Measurements from ENCODE around the gene PPP1CA.

PPP1CA gene

DNA sequence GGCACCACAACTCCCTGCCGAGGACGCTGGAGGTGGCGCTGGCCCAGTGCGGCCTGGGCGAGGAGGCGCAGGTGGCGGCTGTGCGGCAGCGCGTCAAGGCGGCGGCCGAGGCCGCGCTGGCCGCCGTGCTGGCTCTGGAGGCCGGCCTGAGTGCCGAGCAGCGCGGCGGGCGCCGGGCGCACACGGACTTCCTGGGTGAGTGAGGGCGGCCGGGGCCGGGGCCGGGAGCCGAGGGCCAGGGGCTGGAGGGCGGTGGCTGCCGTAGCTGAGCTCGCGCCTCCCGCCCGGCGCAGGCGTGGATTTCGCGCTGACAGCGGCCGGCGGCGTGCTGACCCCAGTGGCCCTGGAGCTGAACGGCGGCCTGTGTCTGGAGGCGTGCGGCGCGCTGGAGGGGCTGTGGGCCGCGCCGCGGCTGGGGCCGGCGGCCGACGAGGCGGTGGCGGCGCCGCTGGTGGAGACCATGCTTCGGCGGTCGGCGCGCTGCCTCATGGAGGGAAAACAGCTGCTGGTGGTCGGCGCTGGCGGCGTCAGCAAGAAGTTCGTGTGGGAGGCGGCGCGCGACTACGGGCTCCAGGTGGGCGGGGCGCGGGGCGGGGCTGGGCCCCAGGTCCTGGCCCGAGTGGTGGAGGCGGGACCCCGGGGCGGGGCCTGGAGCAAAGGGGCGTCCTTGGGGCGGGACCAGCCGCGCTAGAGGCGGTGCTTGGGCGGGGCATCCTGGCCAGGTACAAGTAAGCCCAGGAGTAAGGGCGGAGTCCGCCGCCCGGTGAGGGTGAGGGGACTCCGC lies 19.2 kb upstream of the PPP1CA start:
- peak; percentile 85 for DNase-seq
- in situ Hi-C loops (cut with HindIII; ENCODE audit: low pct_ligation_motif_present, low pct_unique_long_range_greater_than_20kb, low sequenced_read_pairs): no loop called here

DNA sequence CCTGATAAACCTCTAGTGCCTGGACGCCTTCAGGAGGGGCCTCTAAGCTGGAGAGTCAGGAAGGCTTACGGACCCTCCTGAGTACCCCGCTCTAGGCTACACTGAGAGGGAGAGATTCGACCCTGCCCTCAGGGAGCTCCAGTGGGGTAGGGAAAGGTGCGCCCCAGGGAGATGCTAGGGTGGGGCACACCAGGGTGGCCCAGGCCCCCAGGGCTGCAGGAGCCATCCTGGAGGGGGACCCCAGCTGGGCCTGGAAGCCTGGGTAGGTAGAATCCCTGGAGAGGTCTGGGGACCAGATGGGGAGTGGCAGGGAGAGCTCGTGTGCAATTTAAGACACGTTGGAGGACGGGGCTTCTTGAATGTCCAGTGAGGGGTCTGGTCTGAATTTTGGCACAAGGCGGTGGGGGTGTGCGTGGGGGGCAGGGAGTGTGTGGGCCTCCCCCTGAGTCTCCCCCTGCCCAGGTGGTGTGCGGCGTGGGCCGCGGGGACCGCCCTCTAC lies 18.5 kb upstream of the PPP1CA start:
- in situ Hi-C loops (cut with HindIII; ENCODE audit: low pct_ligation_motif_present, low pct_unique_long_range_greater_than_20kb, low sequenced_read_pairs): no loop called here
- DNase-seq: no peak

DNA sequence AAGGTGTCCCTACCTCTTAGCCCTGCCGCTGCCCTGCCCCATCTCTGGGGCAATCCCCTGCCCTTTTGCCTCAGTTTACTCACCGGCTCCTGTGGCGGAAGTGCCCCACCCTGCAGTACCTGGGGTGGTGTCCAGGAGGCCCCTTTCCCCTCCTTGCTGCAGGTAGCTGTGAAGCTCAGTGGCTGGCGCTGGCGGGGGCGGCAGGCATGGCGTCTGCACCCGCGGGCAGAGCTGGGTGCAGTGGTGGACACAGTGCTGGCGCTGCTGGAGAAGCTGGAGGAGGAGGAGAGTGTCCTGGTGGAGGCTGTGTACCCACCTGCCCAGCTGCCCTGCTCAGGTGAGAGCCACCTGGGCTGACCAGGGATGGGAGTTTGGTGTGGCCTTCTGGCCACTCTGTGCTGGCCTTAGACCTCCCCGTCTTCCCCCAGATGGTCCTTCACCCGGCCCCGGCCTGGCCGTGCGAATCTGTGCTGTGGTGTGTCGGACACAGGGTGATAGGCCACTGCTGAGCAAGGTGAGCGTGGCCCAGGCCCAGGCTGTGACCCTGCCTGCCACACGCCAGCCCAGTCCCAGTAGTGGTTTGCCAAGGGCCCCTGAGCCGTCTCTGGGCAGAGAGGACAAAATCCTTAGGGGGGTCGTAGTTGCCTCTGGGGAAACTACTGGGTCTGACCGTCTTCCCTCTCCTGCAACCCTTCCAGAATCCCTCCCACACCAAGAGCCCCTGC lies 17.8 kb upstream of the PPP1CA start:
- no peak for DNase-seq
- in situ Hi-C loops (cut with HindIII; ENCODE audit: low pct_ligation_motif_present, low pct_unique_long_range_greater_than_20kb, low sequenced_read_pairs): no loop called here

DNA sequence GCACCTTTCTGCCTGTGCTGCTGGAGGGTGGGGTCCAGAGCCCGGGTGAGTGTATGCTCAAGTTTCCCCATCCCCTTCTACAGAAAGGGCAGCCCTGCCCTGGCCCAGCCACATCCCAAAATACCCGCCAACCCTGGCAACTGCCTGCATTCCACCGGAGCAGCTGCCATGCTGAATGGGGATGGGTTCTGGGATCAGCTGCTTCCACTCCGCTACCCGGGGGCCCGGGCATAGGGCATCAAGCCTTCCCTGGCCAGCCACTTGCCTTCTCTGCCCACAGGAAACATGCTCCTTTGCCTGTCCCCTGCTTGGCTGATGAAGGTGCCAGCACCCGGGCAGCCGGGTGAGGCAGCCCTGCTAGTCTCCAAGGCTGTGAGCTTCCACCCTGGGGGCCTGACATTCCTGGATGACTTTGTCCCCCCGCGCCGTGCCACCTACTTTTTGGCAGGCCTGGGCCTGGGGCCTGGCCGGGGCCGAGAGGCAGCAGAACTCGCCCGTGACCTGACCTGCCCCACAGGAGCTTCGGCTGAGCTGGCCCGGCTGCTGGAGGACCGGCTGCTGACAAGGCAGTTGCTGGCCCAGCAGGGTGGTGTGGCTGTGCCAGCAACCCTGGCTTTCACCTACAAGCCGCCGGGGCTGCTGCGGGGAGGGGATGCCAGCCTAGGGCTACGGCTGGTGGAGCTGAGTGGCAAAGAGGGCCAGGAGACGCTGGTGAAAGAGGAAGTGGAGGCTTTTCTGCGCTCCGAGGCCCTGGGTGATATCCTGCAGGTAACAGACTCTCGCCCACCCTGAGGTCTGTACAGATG lies 17.0 kb upstream of the PPP1CA start:
- in situ Hi-C loops (cut with HindIII; ENCODE audit: low pct_ligation_motif_present, low pct_unique_long_range_greater_than_20kb, low sequenced_read_pairs): no loop called here
- DNase-seq: no peak

DNA sequence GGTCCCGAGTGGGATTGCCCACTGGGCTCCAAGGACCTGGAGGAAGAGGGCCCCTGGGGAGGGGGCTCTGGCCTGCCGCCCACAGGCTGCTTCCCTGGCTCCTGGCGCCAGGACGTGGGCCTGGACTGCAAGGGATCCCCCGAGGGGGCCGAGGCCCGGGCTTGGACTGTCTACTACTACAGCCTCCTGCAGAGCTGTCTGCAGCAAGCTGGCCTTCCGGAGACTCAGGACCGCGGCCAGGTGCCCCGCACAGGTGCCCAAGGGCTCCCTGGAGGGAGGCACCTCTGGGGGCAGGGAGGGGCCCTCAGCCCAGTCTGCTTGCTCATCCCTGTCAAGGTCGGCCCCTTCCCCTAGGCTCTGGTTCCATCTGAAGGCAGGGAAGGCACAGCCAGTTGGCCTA lies 15.8 kb upstream of the PPP1CA start:
- DNase-seq: no peak
- in situ Hi-C loops (cut with HindIII; ENCODE audit: low pct_ligation_motif_present, low pct_unique_long_range_greater_than_20kb, low sequenced_read_pairs): no loop called here

DNA sequence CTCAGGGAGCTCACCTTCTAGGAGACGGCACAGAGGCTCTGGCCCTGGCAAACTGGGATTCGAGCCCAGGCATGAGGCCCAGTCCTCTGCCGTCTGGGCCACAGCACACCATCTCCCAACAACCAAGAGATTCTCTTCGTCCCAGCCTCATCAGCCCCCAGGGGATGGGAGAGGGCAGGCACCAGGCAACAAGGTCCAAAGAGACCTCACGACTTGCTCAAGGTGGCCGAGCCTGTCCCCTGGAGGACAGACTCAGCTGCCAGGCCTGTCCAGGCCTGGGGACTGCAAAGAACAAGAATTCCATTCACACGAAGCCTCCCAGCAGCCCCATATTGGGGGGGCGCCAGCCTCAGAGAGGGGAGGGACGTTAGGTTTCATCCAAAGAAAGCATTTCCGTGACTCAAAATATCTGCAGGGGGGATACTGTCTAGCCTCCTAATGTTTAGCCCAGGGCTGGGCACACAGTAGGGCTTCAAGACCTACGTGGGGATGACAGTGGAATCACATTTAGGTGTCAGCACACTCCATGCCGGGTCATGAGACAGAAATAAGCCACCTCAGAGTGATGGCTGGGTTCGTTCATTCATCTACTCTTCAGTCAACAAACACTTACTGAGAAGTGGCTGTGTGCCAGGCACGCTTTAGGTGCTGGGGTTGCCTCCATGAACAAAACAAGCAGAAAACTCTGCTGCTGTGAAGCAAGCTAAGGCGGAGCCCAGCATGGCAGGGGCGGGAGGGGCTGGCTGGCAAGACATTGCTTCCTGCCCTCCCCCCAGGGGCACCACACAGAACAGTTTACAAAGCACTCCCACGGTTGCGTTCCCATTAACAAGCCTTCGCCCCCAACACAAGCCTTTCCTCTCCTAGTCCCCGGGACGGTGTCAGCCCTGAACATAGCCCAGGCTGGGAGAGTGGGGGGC lies 15.0 kb upstream of the PPP1CA start:
- in situ Hi-C loops (cut with HindIII; ENCODE audit: low pct_ligation_motif_present, low pct_unique_long_range_greater_than_20kb, low sequenced_read_pairs): no loop called here
- no peak for DNase-seq

DNA sequence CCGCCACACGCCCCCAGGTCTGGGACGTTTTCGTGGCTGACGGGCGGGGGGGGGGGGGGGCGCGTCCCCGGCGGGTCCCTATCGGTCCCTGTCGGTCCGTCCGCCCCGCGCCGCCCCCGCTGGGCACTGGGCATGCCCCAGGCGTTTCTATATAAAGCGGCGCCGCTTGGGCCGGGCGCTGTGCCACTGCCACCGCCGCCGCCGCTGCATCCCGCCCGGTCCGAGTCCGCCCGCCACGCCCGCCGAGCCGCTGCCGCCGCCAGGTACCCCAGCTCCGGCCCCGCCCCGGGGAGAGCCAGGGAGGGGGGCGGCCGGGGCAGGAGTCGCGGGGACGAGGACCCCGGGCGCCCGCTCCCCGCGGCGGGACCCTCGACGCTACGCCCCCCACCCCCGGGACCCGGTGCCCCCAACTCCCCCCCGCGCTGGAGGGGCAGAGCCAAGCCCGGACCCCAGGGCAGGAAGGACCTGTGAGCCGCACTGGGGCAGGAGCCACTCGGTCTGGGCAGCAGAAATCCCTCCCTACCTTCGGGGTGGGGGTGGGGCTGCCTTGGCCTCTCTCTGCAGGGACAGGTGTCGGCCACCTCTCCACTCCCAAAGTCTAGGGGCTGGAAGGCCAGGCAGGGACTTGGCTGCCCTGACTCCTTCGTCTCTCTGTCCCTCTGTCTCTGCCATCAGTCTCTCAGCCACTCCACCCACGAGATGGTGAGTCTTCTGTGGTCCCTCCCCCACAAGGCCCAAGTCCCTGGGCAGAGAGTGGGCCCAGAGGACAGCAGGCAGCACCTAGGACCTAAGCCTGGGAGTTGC lies 14.0 kb upstream of the PPP1CA start, which contains the start of gene CARNS1:
TSS of gene CARNS1 (plus strand) at position 178 of the 804 bp plus-strand sequence. CDS start at position 700, 522 bp downstream.
- in situ Hi-C loops (cut with HindIII; ENCODE audit: low pct_ligation_motif_present, low pct_unique_long_range_greater_than_20kb, low sequenced_read_pairs): no loop called here
- DNase-seq: no peak

DNA sequence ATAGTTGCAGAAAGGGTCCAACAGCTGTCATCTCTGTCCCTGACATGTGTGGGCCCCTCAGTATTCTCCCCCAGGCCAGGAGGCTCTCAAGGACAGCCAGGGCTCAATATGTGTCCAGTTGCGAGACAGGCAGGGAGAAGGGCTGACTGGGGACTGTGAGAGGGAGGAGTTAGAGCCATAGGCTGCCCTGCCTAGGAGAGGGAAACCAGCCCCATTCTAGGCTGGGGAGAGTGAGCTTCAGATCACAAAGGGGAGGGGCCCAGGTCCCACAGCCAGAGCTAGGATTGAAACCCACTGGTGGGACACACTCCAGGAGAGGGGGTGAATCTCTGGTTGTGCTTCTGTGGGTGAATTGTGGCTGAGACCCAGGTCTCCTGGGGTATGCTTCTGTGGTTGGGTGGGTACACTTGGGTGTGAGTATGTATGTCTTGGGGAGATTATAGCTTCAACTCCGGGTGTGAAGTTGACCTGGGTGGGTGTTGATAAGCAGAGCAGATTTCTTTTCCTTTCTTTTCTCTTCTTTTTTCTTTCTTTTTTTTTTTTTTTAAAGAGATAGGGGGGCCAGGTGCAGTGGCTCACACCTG lies 11.7 kb upstream of the PPP1CA start:
- in situ Hi-C loops (cut with HindIII; ENCODE audit: low pct_ligation_motif_present, low pct_unique_long_range_greater_than_20kb, low sequenced_read_pairs): no loop called here

DNA sequence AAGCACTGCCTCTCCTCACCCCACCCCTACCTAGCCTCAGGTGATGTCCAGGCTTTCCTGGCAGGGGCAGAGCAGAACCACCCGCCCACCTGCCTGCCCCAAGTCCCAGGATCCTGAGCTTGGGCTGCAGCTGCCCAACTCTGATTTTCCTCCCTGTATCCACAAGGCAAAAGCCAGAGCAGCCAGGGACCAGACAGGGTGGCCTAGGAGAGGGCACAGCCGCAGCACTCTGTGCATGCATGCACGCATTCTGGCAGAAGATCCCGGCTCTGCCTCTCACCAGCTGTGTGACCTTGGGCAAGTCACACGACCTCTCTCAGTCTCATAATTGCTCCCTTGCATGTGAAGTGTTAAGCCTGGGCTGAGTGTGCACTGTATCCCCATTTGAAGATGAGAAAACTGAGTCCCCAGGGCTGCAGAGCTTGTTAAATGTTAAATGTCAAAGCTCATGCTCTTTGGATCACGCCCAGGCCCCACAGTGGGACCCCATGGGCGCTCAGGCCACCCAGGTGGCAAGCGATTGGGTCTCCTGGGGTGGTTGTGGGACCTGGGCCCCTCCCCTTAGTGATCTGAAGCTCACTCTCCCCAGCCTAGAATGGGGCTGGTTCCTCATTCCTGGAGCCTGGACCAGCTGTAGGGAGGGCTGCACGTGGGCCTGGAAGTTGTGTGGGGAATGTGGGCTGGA lies 11.0 kb upstream of the PPP1CA start:
- DNase-seq: no peak
- in situ Hi-C loops (cut with HindIII; ENCODE audit: low pct_ligation_motif_present, low pct_unique_long_range_greater_than_20kb, low sequenced_read_pairs): no loop called here

More for the DNA sequence above, 11.7 kb upstream of the PPP1CA start:
- no peak for DNase-seq

DNA sequence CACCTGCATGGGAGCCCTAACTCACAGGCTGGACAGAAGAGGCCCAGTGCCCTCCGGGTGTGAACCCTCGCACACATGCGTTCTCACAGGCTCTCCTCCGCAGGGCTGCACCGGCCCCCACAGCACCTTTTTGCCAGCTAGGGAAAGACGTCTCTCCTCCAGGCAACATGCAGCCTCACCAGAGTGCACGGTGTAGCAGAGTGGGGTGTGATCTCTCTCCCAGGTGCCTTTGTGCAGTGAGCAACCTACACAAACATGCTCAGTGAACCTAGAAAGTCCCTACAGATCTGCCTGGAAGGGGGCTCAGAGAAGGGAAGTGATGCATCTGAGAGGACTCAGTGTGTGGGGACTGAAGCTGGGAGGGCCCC lies 10.1 kb upstream of the PPP1CA start:
- in situ Hi-C loops (cut with HindIII; ENCODE audit: low pct_ligation_motif_present, low pct_unique_long_range_greater_than_20kb, low sequenced_read_pairs): no loop called here
- no peak for DNase-seq

DNA sequence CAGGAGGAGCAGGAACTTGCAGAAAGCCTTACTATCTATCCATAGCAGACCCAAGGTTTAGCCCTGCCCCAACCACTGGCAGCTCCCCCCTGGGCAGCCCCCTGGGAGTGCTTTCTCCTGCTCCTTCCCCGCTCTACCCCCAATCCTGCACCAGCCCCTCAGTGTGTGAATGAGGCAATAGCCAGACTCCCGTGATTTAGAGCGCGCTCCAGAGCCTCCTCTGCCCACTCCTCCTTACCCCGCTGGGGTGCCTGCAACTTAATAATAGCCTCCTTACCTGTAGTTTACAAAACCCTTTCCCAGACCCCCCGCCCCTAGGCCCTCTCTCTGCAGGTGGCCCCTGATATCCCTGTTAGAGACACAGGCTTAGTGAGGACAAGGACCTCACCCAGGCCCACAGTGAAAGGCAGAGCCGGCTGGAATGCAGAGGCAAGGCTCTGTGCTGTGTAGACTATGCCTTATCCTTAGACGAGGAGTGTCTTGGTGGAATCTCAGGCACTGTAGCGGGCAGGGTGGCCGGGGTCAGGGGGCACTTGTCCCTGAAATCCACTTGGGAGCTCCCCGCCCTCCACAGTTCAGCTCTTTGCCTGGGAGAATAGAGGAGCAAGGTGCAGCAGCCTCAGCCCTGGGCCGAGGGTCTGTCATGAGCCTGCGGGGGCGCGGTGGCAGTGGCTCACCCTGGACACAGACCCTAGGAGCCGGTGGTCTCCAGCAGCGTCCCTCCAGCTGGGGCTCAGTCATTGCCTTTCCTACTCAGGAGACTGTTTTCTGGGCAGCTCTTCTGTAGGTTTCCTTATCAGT lies 9.5 kb upstream of the PPP1CA start:
- in situ Hi-C loops (cut with HindIII; ENCODE audit: low pct_ligation_motif_present, low pct_unique_long_range_greater_than_20kb, low sequenced_read_pairs): no loop called here
- DNase-seq: no peak

DNA sequence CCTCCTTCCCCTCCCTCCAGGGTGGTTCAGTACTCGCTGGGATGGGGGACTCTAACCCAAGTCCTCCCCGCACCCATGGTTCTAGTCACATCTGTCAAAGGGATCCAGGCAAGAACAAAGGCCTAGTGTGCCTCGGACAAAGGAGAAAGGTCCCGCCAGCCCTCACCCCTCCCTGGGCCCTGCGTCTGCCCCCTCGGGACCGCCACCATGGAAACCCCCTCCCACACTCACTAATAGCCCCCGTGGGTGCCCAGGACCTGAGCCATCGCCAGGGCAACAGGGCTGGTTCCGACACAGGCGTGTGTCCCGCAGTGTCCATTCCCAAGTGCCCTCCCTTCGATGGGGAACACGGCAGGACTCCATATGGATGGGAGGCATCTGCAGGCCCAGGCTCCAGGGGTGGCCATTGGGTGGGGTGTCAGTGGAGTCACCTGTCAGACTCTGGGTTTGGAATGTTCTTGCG lies 8.7 kb upstream of the PPP1CA start:
- in situ Hi-C loops (cut with HindIII; ENCODE audit: low pct_ligation_motif_present, low pct_unique_long_range_greater_than_20kb, low sequenced_read_pairs): no loop called here
- no peak for DNase-seq

DNA sequence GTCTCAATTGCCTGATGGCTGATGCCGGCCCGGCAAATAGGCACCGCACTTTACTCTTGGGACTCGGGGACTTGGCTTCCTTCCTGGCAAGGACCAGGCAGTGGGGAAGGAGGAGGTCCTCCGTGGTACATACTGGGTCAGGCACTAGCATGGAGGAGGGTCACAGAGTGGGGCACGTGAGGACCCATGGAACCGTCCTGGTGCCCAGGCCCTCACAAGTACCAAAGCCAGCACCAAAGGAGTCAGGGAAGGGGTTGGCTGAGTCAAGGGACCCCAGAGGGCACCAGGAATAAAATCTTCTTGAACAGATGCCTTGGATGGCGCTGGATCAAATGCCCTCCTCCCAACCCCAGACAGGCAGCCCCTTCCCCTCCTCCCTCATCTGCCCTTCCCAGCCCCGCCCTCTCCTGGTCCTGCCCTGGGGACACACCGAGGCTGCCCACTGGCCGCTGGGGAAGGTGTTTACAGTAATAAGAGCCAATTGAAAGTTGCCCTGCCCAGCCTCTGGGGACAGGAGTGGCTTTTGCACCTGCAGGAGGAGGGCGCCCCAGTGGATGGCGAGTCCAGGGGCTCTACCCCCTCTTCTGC lies 8.2 kb upstream of the PPP1CA start:
- in situ Hi-C loops (cut with HindIII; ENCODE audit: low pct_ligation_motif_present, low pct_unique_long_range_greater_than_20kb, low sequenced_read_pairs): no loop called here
- no peak for DNase-seq

DNA sequence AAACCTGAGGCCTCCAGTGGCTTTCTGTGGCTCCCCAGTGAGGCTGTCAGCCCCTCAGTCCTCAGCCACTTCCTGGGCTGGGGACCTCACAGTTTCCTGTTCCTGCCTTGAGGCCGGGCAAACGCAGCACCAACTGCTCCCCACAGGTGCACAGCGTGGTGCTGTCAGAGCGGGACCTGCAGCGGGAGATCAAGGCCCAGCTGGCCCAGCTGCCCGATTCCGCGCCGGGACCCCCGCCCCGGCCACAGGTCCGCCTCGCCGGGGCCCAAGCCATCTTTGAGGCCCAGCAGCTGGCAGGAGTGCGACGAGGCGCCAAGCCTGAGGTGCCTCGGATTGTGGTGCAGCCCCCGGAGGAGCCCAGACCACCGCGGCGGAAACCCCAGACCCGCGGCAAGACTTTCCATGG lies 7.6 kb upstream of the PPP1CA start:
- in situ Hi-C loops (cut with HindIII; ENCODE audit: low pct_ligation_motif_present, low pct_unique_long_range_greater_than_20kb, low sequenced_read_pairs): no loop called here
- DNase-seq: no peak

DNA sequence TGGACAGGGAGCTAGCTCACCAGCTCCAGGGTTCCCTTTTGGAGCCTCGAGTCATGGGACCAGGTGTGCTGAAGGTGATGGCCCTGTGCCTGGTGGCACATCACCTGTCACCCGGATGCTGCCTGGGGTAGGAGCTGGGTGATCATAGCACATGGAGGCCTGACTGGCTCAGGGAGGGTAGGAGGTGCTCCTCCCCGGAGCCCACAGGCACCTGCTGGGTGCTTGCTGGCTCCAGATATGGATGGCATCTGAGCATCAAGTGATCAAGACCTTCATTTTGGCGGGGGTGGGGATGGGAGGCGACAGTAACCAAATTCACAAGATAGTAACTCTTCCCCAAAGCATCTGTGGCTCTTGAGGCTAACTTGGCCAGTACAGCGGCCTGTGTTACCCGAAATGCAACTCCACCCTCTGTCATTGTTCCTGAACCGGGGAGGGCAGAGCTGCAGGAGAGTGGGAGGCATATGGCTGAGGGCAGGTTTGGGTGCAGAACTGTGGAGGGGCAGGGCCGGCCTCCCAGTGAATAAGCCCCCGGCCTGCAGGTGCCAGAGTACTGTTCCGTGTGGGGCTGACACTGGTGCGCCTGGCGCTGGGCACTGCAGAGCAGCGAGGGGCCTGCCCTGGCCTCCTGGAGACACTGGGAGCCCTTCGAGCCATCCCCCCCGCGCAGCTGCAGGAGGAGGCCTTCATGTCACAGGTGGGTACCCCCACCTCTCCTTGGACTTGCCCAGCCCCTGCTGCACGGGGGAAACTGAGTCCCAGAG lies 7.0 kb upstream of the PPP1CA start:
- no peak for DNase-seq
- in situ Hi-C loops (cut with HindIII; ENCODE audit: low pct_ligation_motif_present, low pct_unique_long_range_greater_than_20kb, low sequenced_read_pairs): no loop called here
